ENCODE results near the gene ADAMTS2.

DNA sequence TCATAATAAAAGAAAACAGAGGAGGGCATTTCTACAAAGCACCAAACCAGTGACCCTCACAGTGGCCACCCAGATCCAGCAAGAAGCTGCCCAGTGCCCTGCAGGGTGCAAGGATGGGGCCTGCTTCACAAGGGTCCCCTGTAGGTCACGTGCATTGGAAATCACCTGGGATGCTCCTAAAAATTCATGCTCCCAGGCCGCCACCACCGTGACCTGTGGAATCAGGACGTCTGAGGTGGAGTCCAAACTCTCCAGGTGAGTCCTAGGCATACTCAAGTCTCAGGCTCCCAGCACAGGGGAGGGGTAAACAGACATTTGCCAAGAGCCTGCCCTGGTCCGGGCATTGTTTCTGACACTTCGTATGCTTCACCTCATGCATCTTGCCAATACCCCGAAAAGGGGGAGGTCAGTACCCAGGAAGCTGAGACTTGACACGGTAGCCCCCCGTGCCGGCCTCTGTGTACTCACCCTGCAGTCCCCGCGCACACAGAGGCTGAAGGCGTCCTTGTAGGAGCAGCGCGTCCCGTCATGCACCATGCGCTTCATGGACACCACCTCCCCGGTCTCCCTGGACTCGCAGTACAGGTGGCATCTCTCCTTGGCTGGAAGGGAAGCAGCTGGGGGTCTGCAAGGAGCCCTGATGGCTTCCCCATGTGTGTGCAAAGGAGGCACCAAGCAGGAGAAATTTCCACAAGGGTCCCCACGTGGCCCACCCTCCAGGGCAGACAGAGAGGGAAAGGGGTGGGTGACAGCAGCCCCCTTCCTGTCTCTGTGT lies 209.6 kb downstream of the ADAMTS2 start:
- TF ChIP-seq, protein P1, sequence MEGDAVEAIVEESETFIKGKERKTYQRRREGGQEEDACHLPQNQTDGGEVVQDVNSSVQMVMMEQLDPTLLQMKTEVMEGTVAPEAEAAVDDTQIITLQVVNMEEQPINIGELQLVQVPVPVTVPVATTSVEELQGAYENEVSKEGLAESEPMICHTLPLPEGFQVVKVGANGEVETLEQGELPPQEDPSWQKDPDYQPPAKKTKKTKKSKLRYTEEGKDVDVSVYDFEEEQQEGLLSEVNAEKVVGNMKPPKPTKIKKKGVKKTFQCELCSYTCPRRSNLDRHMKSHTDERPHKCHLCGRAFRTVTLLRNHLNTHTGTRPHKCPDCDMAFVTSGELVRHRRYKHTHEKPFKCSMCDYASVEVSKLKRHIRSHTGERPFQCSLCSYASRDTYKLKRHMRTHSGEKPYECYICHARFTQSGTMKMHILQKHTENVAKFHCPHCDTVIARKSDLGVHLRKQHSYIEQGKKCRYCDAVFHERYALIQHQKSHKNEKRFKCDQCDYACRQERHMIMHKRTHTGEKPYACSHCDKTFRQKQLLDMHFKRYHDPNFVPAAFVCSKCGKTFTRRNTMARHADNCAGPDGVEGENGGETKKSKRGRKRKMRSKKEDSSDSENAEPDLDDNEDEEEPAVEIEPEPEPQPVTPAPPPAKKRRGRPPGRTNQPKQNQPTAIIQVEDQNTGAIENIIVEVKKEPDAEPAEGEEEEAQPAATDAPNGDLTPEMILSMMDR (IDR thresholded peaks at IDR 0.05 in 2 of 3, conservative IDR thresholded peaks at IDR 0.05 in 1 of 3; ENCODE audit: borderline replicate concordance in 1 of 3, insufficient read depth in 1 of 3, low read depth in 2 of 3, low read length in 2 of 3): no peak
- no peak for TF ChIP-seq POLR2A (IDR thresholded peaks at IDR 0.05; ENCODE audit: borderline replicate concordance, extremely low read depth, insufficient read depth, insufficient read length)
- TF ChIP-seq POLR2AphosphoS5 (IDR thresholded peaks at IDR 0.05; ENCODE audit: low read depth, low read length): no peak
- TF ChIP-seq EZH2 (IDR thresholded peaks at IDR 0.05): no peak
- TF ChIP-seq JUND (IDR thresholded peaks at IDR 0.05): no peak
- no peak for TF ChIP-seq ZNF274 (IDR thresholded peaks at IDR 0.05; ENCODE audit: low read depth, low read length)
- TF ChIP-seq, protein P2, sequence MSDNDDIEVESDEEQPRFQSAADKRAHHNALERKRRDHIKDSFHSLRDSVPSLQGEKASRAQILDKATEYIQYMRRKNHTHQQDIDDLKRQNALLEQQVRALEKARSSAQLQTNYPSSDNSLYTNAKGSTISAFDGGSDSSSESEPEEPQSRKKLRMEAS (IDR thresholded peaks at IDR 0.05): no peak
- no peak for TF ChIP-seq TCF7L2 (IDR thresholded peaks at IDR 0.05; ENCODE audit: borderline replicate concordance, extremely low read depth, insufficient read depth, insufficient read length)
- TF ChIP-seq, protein P3, sequence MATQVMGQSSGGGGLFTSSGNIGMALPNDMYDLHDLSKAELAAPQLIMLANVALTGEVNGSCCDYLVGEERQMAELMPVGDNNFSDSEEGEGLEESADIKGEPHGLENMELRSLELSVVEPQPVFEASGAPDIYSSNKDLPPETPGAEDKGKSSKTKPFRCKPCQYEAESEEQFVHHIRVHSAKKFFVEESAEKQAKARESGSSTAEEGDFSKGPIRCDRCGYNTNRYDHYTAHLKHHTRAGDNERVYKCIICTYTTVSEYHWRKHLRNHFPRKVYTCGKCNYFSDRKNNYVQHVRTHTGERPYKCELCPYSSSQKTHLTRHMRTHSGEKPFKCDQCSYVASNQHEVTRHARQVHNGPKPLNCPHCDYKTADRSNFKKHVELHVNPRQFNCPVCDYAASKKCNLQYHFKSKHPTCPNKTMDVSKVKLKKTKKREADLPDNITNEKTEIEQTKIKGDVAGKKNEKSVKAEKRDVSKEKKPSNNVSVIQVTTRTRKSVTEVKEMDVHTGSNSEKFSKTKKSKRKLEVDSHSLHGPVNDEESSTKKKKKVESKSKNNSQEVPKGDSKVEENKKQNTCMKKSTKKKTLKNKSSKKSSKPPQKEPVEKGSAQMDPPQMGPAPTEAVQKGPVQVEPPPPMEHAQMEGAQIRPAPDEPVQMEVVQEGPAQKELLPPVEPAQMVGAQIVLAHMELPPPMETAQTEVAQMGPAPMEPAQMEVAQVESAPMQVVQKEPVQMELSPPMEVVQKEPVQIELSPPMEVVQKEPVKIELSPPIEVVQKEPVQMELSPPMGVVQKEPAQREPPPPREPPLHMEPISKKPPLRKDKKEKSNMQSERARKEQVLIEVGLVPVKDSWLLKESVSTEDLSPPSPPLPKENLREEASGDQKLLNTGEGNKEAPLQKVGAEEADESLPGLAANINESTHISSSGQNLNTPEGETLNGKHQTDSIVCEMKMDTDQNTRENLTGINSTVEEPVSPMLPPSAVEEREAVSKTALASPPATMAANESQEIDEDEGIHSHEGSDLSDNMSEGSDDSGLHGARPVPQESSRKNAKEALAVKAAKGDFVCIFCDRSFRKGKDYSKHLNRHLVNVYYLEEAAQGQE (IDR thresholded peaks at IDR 0.05; ENCODE audit: low read depth): no peak

Data from HCT116 (cell line).